Suprapubic skin (tissue), 4 donors: ENCODE measurements around the gene CLSTN2.

Source experiments
- CTCF ChIP-seq, 2 donors: fragments of 200-600 bp in 1 of 2; fragments of 450-650 bp in 1 of 2; sonication (generic) in 1 of 2; IDR thresholded peaks; one replicate each; pipeline ENCODE4 v1.5.1; 2016 to 2019; ENCODE audit warnings: antibody characterized with exemption in 2 of 2, mild to moderate bottlenecking in 1 of 2, moderate library complexity in 1 of 2
- POLR2A ChIP-seq, 2 donors: fragments of 450-650 bp; IDR thresholded peaks; one replicate each; pipeline ENCODE4 v1.6.1; 2017; ENCODE audit warnings: antibody characterized with exemption in 2 of 2, mild to moderate bottlenecking in 2 of 2, moderate library complexity in 2 of 2
- POLR2AphosphoS5 ChIP-seq, 3 donors: sonication (generic); formaldehyde crosslinking; IDR thresholded peaks; one replicate each; pipeline ENCODE4 v1.6.1; 2017; ENCODE audit warnings: antibody characterized with exemption in 3 of 3

GRCh38 chr3:140308535-140308934 lies 373.6 kb downstream of the CLSTN2 start:
- TF ChIP-seq CTCF (IDR thresholded peaks at IDR 0.05) (no peak), POLR2A (IDR thresholded peaks at IDR 0.05) (no peak), POLR2AphosphoS5 (IDR thresholded peaks at IDR 0.05) (no peak)
